Duodenal mucosa (tissue), 2 donors: ENCODE data around the gene SMKR1.
"Not testable (repeated sequence)": the region's sequence is repeated elsewhere in the genome, so short reads cannot be mapped to it uniquely, and the experiment has no call there.

ENCODE experiments used
- H3K27ac ChIP-seq: one replicate; pipeline ENCODE4 v1.7.0; 2013; ENCODE audit warnings: low read depth, low read length
- H3K27me3 ChIP-seq, 2 donors: one replicate each; pipeline ENCODE4 v1.7.0; 2013; ENCODE audit warnings: low read length in 2 of 2, control low read depth in 1 of 2; ENCODE audit not compliant: insufficient read depth in 2 of 2, control insufficient read depth in 1 of 2
- H3K36me3 ChIP-seq, 2 donors: one replicate each; pipeline ENCODE4 v1.7.0; 2013; ENCODE audit warnings: low read length in 2 of 2, control low read depth in 1 of 2; ENCODE audit not compliant: insufficient read depth in 2 of 2, control insufficient read depth in 1 of 2
- H3K4me1 ChIP-seq, 2 donors: one replicate each; pipeline ENCODE4 v1.7.0; 2013; ENCODE audit warnings: low read length in 2 of 2, control low read depth in 1 of 2; ENCODE audit not compliant: insufficient read depth in 2 of 2, control insufficient read depth in 1 of 2
- H3K4me3 ChIP-seq, 2 donors: one replicate each; pipeline ENCODE4 v1.7.0; 2013; ENCODE audit warnings: low read length in 2 of 2, low read depth in 1 of 2
- H3K9ac ChIP-seq, 2 donors: one replicate each; pipeline ENCODE4 v1.7.0; 2013; ENCODE audit warnings: low read length in 2 of 2, low read depth in 1 of 2
- H3K9me3 ChIP-seq, 2 donors: one replicate each; pipeline ENCODE4 v1.7.0; 2013; ENCODE audit warnings: low read length in 2 of 2, control low read depth in 1 of 2; ENCODE audit not compliant: control insufficient read depth in 1 of 2

SMKR1 gene

GRCh38 chr7:129465080-129465479, 37.3 kb upstream of the SMKR1 start:
- H3K9ac ChIP-seq, result no peak overlapping the region
- H3K9me3 ChIP-seq, result no peaks in the 10 kb centered on the region
- H3K27ac ChIP-seq, result no peak overlapping the region
- H3K36me3 ChIP-seq, result peaks cover 0 to 2% of the 10 kb centered on the region in 2 donors
- no peaks in the 10 kb centered on the region for H3K27me3 ChIP-seq
- no peaks in the 10 kb centered on the region for H3K4me1 ChIP-seq
- H3K4me3 ChIP-seq, result no peak overlapping the region

DNA sequence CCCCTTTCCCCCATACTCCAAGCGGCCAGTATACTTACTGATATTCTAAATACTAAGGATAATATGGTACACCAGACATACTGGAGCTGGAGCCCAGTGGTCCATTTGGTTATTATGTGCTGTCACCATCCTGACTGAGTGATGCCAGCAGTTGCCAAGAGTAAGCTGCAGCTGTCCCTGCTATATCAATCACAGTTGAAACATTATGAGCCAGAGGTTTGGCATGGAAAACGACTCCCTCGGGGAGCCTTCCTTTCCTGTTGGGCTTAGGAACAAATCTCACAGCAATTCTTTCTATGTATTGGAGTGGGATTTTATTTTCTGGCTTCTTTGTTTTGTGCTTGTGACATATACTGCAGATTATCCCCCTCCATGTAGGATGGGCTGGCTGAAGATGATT, 35.5 kb upstream of the SMKR1 start:
- no peak overlapping the region for H3K4me3 ChIP-seq
- H3K4me1 ChIP-seq, result no peaks in the 10 kb centered on the region
- H3K27me3 ChIP-seq, result no peaks in the 10 kb centered on the region
- H3K9ac ChIP-seq, result no peak overlapping the region
- H3K36me3 ChIP-seq, result no peaks in the 10 kb centered on the region
- no peak overlapping the region for H3K27ac ChIP-seq
- H3K9me3 ChIP-seq, result no peaks in the 10 kb centered on the region

GRCh38 chr7:129468087-129468486, 34.2 kb upstream of the SMKR1 start:
- Histone ChIP-seq H3K4me1 (no peaks in the 10 kb centered on the region), H3K36me3 (no peaks in the 10 kb centered on the region), H3K27ac (no peak overlapping the region), H3K27me3 (no peaks in the 10 kb centered on the region), H3K4me3 (no peak overlapping the region), H3K9me3 (no peaks in the 10 kb centered on the region), H3K9ac (no peak overlapping the region)

GRCh38 chr7:129468547-129468946, 33.8 kb upstream of the SMKR1 start:
- Histone ChIP-seq H3K36me3 (no peaks in the 10 kb centered on the region), H3K9ac (no peak overlapping the region), H3K4me3 (no peak overlapping the region), H3K9me3 (no peaks in the 10 kb centered on the region), H3K4me1 (no peaks in the 10 kb centered on the region), H3K27me3 (no peaks in the 10 kb centered on the region), H3K27ac (no peak overlapping the region)

DNA sequence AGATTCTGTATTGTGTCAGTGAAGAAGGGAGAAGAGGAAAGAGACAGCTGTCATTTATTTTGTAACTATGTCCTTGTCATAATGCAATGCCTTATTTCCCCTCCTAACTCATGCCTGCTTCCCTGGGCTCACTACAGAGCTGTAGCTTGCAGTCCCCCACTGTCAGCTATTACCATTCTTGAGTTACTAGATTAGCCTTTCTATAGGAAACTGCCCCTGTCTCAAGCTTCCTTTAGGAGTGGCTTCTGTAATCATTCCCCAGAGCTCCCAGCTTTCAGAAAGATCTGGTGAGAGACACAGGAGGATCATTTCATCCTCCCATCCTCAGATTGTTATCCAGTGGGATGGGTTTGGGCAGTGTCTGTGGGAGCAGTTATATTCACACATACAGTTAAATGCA, 32.4 kb upstream of the SMKR1 start:
- Histone ChIP-seq H3K4me3 (no peak overlapping the region), H3K9me3 (no peaks in the 10 kb centered on the region), H3K9ac (no peak overlapping the region), H3K4me1 (no peaks in the 10 kb centered on the region), H3K27ac (no peak overlapping the region), H3K36me3 (no peaks in the 10 kb centered on the region), H3K27me3 (no peaks in the 10 kb centered on the region)

DNA sequence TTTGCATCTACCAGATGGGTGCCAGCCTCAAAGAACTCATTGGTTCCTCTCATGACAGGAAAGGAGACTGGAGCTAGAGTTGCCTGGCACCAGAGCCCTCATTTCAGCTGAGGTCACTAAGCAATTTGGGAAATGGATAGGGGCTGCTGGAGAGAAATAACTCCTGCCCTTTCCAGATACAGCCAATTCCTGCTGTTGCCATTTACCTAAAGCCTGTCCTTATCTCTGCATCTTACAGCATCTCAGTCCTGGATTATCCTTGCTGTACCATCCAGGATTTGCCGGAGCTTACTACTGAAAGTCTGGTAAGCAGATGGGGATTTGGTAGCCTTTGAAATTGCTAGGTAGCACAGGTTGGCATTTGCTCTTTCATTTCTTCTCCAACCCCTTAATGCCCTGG, 31.9 kb upstream of the SMKR1 start:
- Histone ChIP-seq H3K36me3 (no peaks in the 10 kb centered on the region), H3K4me1 (no peaks in the 10 kb centered on the region), H3K27me3 (no peaks in the 10 kb centered on the region), H3K9me3 (no peaks in the 10 kb centered on the region), H3K4me3 (no peak overlapping the region), H3K27ac (no peak overlapping the region), H3K9ac (no peak overlapping the region)

DNA sequence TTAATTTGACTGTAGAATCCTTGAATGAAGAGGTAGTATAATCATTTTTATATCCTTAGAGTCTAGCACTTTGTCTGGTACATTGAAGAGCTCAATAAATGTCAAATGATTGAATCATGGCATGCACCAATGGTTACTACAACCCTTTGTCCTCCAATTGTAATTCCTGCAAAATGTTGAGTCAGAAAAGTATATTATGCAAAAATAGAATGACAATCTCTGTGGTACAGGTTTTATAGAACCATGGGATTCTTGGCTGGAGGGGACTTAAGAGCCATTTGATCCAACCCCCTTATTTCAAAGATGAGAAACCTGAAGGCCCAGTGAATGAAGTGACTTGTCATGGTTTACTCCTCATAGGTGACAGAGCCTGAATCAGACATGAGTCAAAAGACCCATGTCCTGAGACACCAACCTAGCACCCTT, 30.9 kb upstream of the SMKR1 start:
- H3K4me3 ChIP-seq, result no peak overlapping the region
- H3K9ac ChIP-seq, result no peak overlapping the region
- no peak overlapping the region for H3K27ac ChIP-seq
- no peaks in the 10 kb centered on the region for H3K27me3 ChIP-seq
- no peaks in the 10 kb centered on the region for H3K36me3 ChIP-seq
- no peaks in the 10 kb centered on the region for H3K4me1 ChIP-seq
- H3K9me3 ChIP-seq, result no peaks in the 10 kb centered on the region

- not testable (repeated sequence) for H3K4me3 ChIP-seq, H3K4me1 ChIP-seq, H3K27me3 ChIP-seq, H3K36me3 ChIP-seq, H3K9ac ChIP-seq, H3K9me3 ChIP-seq, H3K27ac ChIP-seq
These were observed 26.4 kb upstream of the SMKR1 start for GRCh38 chr7:129475931-129476330.

DNA sequence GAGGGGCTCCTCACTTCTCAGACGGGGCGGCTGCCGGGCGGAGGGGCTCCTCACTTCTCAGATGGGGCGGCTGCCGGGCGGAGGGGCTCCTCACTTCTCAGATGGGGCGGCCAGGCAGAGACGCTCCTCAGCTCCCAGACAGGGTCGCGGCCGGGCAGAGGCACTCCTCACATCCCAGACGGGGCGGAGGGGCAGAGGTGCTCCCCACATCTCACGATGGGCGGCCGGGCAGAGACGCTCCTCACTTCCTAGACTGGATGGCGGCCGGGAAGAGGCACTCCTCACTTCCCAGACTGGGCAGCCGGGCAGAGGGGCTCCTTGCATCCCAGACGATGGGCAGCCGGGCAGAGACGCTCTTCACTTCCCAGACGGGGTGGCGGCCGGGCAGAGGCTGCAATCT, 25.9 kb upstream of the SMKR1 start:
- not testable (repeated sequence) for H3K27me3 ChIP-seq, H3K36me3 ChIP-seq, H3K9me3 ChIP-seq, H3K4me3 ChIP-seq, H3K4me1 ChIP-seq, H3K9ac ChIP-seq, H3K27ac ChIP-seq

DNA sequence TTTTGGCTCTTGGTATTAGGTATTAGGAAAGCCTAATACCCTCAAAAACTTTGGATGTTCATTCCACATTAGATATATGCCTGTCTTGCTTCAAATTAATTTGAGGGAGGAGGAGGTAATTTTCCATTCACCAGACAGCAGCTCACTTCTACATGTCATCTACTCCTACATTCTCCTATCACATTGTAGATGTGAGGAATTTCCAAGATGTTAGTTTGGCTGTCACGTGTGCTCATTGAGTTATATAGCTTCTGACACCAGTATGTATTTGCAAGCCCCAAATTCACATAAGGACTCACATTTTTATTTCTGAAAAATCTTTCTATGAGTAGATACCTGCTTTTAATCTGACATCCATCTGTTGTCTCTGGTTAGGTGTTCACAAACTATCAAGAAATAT, 22.5 kb upstream of the SMKR1 start:
- no peaks in the 10 kb centered on the region for H3K27me3 ChIP-seq
- no peak overlapping the region for H3K27ac ChIP-seq
- H3K4me1 ChIP-seq, result no peaks in the 10 kb centered on the region
- no peak overlapping the region for H3K4me3 ChIP-seq
- H3K36me3 ChIP-seq, result no peaks in the 10 kb centered on the region
- no peaks in the 10 kb centered on the region for H3K9me3 ChIP-seq
- H3K9ac ChIP-seq, result no peak overlapping the region

DNA sequence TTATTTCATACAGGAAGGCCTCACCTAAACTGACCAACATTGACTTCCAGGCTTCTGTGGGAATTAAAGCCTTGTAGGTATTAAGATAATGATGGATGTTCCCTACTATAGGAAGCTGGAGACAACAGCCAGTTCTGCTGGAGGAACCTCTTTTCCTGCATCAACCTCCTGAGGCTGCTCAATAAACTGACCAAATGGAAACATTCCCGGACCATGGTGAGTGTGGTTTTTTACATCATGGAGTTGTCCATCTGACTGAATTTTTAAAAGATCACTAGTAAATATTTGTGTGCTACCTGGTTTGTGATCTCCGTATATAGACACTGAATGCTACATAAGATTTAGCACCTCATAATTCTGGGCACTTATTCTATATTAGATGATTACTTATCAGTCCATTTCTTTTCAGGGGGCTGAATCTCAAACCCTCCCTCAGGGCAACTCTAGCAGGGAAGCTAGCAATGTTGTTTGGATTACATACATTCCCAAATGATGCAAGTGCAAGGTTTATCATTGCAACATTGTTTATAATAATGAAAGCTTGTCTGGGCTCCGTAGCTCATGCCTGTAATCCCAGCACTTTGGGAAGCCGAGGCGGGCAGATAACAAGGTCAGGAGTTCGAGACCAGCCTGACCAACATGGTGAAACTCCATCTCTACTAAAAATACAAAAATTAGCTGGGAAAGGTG, 21.5 kb upstream of the SMKR1 start:
- Histone ChIP-seq H3K4me3 (no peak overlapping the region), H3K27ac (no peak overlapping the region), H3K4me1 (no peaks in the 10 kb centered on the region), H3K36me3 (no peaks in the 10 kb centered on the region), H3K27me3 (no peaks in the 10 kb centered on the region), H3K9me3 (no peaks in the 10 kb centered on the region), H3K9ac (no peak overlapping the region)
